GM21515 (cell line): Measurements from ENCODE around the gene C3orf52.

Experiments used
- ATAC-seq: cut with Tn5 transposase; IDR thresholded peaks from one replicate; pipeline ENCODE4 v1.9.1; 2021; ENCODE audit not compliant: unreplicated experiment

The C3orf52 gene

GRCh38 chr3:112134335-112135124 is 48.3 kb downstream of the C3orf52 start:
- ATAC-seq = no peak

- no peak for ATAC-seq
Measured at GRCh38 chr3:112136046-112136445, 49.9 kb downstream of the C3orf52 start.

- no peak for ATAC-seq
Measured at GRCh38 chr3:112136959-112137693, 50.9 kb downstream of the C3orf52 start.

GRCh38 chr3:112137781-112138180 is 51.6 kb downstream of the C3orf52 start:
- no peak for ATAC-seq

- no peak for ATAC-seq
Measured at GRCh38 chr3:112138219-112138969, 52.2 kb downstream of the C3orf52 start.

- no peak for ATAC-seq
Measured at GRCh38 chr3:112140584-112140983, 54.4 kb downstream of the C3orf52 start.

GRCh38 chr3:112141293-112141692 is 55.1 kb downstream of the C3orf52 start:
- ATAC-seq = no peak

- ATAC-seq = no peak
Measured at GRCh38 chr3:112143251-112143650, 57.1 kb downstream of the C3orf52 start.

- ATAC-seq = no peak
Measured at GRCh38 chr3:112143689-112144088, 57.5 kb downstream of the C3orf52 start.

GRCh38 chr3:112149136-112149535 is 62.9 kb downstream of the C3orf52 start:
- ATAC-seq = no peak

GRCh38 chr3:112167758-112168157 is 81.6 kb downstream of the C3orf52 start:
- ATAC-seq = no peak
